HEK293T (cell line): ENCODE measurements around the gene ATP6V1E1.

Experiments used
- ARNT ChIP-seq: fragments of 450-650 bp; IDR thresholded peaks from 2 replicates; pipeline ENCODE4 v1.6.1; 2017; ENCODE audit warnings: mild to moderate bottlenecking
- BHLHE40 ChIP-seq: fragments of 450-650 bp; IDR thresholded peaks from 2 replicates; pipeline ENCODE4 v1.6.1; 2016; ENCODE audit warnings: mild to moderate bottlenecking, moderate library complexity, borderline replicate concordance
- CTBP1 ChIP-seq: fragments of 450-650 bp; IDR thresholded peaks from 2 replicates; pipeline ENCODE4 v1.6.1; 2016; ENCODE audit warnings: borderline replicate concordance
- FOXK2 ChIP-seq: fragments of 450-650 bp; IDR thresholded peaks from 2 replicates; pipeline ENCODE4 v1.6.1; 2016; ENCODE audit warnings: mild to moderate bottlenecking
- FOXM1 ChIP-seq: fragments of 450-650 bp; IDR thresholded peaks from 2 replicates; pipeline ENCODE4 v1.6.1; 2017; ENCODE audit warnings: mild to moderate bottlenecking, borderline replicate concordance
- HDGF ChIP-seq: fragments of 450-650 bp; IDR thresholded peaks from 2 replicates; pipeline ENCODE4 v1.6.1; 2017; ENCODE audit warnings: antibody characterized with exemption, borderline replicate concordance
- L3MBTL2 ChIP-seq: fragments of 450-650 bp; conservative IDR thresholded peaks from 2 replicates; pipeline ENCODE4 v1.6.1; 2016; ENCODE audit warnings: mild to moderate bottlenecking
- SP1 ChIP-seq: fragments of 450-650 bp; IDR thresholded peaks from 2 replicates; pipeline ENCODE4 v1.6.1; 2017
- SUZ12 ChIP-seq: fragments of 450-650 bp; IDR thresholded peaks from 2 replicates; pipeline ENCODE4 v1.6.1; 2016; ENCODE audit warnings: mild to moderate bottlenecking
- TF ChIP-seq, protein P1 (sequence below): fragments of 450-650 bp; IDR thresholded peaks from 2 replicates; pipeline ENCODE4 v1.6.1; 2016

DNA sequence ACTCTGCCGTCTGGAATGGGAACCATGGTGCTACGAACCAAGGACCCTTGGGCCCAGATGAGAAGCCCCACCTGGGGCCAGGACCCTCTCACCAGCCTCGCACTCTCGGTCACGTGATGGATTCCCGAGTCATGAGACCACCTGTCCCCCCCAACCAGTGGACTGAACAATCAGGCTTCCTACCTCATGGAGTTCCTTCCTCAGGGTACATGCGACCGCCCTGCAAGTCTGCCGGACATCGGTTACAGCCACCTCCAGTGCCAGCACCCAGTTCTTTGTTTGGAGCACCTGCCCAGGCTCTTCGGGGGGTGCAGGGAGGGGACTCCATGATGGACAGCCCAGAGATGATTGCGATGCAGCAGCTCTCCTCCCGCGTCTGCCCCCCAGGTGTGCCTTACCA, 86.1 kb downstream of the ATP6V1E1 start:
- no peak for TF ChIP-seq FOXK2
- no peak for TF ChIP-seq FOXM1
- TF ChIP-seq, protein P1, sequence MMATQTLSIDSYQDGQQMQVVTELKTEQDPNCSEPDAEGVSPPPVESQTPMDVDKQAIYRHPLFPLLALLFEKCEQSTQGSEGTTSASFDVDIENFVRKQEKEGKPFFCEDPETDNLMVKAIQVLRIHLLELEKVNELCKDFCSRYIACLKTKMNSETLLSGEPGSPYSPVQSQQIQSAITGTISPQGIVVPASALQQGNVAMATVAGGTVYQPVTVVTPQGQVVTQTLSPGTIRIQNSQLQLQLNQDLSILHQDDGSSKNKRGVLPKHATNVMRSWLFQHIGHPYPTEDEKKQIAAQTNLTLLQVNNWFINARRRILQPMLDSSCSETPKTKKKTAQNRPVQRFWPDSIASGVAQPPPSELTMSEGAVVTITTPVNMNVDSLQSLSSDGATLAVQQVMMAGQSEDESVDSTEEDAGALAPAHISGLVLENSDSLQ, result no peak
- TF ChIP-seq SUZ12, result no peak
- no peak for TF ChIP-seq BHLHE40
- no peak for TF ChIP-seq L3MBTL2
- no peak for TF ChIP-seq CTBP1
- TF ChIP-seq ARNT, result no peak
- no peak for TF ChIP-seq SP1
- no peak for TF ChIP-seq HDGF
